Mesothelial cell of epicardium (in vitro differentiated cells): ENCODE data around the gene RAB13. TPM values are rescaled to one million over a fixed set of nuclear protein-coding genes. Genes with fewer than 3 reads are reported as not detected.

Source experiments
- DNase-seq, 2 experiments: peaks; one replicate each; pipeline ENCODE4 v3.0.0; 2021; ENCODE audit warnings: low spot score in 2 of 2; ENCODE audit not compliant: unreplicated experiment in 2 of 2
- H3K27ac Mint-ChIP-seq: 2 replicates; pipeline ENCODE4 v1.8.0; 2021; ENCODE audit warnings: mixed read lengths
- H3K27me3 Mint-ChIP-seq: 2 replicates; pipeline ENCODE4 v1.8.0; 2021; ENCODE audit warnings: low read depth, mixed read lengths
- H3K36me3 Mint-ChIP-seq: 2 replicates; pipeline ENCODE4 v1.8.0; 2021; ENCODE audit warnings: mixed read lengths
- H3K4me1 Mint-ChIP-seq: 2 replicates; pipeline ENCODE4 v1.8.0; 2021; ENCODE audit warnings: mixed read lengths
- H3K4me3 Mint-ChIP-seq: 2 replicates; pipeline ENCODE4 v1.8.0; 2021; ENCODE audit warnings: mild to moderate bottlenecking, moderate library complexity, mixed read lengths
- H3K9me3 Mint-ChIP-seq: 2 replicates; pipeline ENCODE4 v1.8.0; 2021; ENCODE audit warnings: mixed read lengths
- total RNA-seq: library from RNA; stranded (reverse); gene quantifications from 3 replicates; pipeline ENCODE4 v1.2.1, GENCODE V29; 2021
- TF ChIP-seq, protein P1 (sequence below): fragments of 200-600 bp; sonication (generic); IDR thresholded peaks from one replicate; pipeline ENCODE4 v1.5.0; 2021; ENCODE audit warnings: antibody characterized with exemption; ENCODE audit not compliant: unreplicated experiment

Gene RAB13
- total RNA-seq, 1 donor from 2014 or later = 92.0 TPM

DNA sequence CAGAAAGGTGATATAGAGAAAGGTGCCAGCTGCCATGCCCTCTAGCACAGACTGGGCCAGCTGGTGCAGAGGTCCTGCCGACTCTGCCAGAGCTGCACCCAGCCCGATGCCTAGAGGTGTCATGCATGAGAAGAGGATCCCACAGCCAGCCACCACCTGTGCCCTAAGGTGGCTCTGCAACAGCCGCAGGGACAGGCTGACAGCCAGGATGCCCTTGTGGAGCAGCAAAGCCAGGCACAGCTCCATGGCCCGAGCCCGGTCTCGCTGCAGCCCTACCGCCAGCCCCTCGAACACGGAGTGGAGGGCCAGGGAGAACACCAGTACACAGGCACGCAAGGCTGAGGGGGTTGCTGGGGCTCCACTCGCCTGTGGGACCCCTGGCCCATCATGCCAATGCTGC, 25.9 kb downstream of the RAB13 start:
- H3K9me3 Mint-ChIP-seq = no peaks in the 10 kb centered on the region
- peaks cover 6% of the 10 kb centered on the region for H3K36me3 Mint-ChIP-seq
- no peak overlapping the region for H3K27ac Mint-ChIP-seq
- TF ChIP-seq, protein P1, sequence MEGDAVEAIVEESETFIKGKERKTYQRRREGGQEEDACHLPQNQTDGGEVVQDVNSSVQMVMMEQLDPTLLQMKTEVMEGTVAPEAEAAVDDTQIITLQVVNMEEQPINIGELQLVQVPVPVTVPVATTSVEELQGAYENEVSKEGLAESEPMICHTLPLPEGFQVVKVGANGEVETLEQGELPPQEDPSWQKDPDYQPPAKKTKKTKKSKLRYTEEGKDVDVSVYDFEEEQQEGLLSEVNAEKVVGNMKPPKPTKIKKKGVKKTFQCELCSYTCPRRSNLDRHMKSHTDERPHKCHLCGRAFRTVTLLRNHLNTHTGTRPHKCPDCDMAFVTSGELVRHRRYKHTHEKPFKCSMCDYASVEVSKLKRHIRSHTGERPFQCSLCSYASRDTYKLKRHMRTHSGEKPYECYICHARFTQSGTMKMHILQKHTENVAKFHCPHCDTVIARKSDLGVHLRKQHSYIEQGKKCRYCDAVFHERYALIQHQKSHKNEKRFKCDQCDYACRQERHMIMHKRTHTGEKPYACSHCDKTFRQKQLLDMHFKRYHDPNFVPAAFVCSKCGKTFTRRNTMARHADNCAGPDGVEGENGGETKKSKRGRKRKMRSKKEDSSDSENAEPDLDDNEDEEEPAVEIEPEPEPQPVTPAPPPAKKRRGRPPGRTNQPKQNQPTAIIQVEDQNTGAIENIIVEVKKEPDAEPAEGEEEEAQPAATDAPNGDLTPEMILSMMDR = no peak
- no peak for DNase-seq
- peaks cover 44% of the 10 kb centered on the region for H3K4me1 Mint-ChIP-seq
- no peak overlapping the region for H3K4me3 Mint-ChIP-seq
- no peaks in the 10 kb centered on the region for H3K27me3 Mint-ChIP-seq

DNA sequence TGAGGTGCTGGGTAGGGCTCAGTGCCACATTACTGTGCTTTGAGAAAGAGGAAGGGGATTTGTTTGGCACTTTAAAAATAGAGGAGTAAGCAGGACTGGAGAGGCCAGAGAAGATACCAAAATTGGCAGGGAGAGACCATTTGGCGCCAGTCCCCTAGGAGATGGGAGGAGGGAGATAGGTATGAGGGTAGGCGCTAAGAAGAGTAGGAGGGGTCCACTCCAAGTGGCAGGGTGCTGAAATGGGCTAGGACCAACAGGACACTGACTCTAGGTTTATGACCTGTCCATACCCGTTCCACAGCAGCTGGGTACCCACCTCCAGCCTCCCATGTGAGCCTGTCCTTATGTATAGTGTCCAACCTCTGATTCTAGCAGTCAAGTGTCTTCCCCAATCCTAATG, 26.7 kb downstream of the RAB13 start:
- Mint-ChIP-seq H3K4me3 (no peak overlapping the region), H3K27me3 (no peaks in the 10 kb centered on the region), H3K36me3 (peaks cover 6% of the 10 kb centered on the region), H3K4me1 (peaks cover 44% of the 10 kb centered on the region), H3K9me3 (no peaks in the 10 kb centered on the region), H3K27ac (peak overlapping the region; percentile 98)
- TF ChIP-seq, protein P1 = no peak
- no peak for DNase-seq

DNA sequence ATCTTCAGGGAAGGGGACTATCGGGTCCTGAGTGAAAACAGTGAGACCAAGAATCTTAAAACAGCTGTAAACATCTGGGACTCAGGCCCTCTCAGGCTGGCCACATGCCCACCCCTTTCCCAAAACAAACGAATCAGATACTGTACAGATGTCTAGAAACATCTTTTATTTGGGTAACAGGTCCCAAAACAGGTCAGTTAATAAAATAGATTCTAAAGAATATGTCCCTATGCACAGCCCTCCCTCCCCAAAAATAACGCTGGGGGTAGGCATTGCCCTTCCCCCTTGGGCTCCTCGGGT, 27.2 kb downstream of the RAB13 start:
- H3K4me1 Mint-ChIP-seq = peaks cover 40% of the 10 kb centered on the region
- H3K9me3 Mint-ChIP-seq = no peaks in the 10 kb centered on the region
- H3K27me3 Mint-ChIP-seq = no peaks in the 10 kb centered on the region
- TF ChIP-seq, protein P1 = no peak
- H3K27ac Mint-ChIP-seq = peak overlapping the region; percentile 98
- peak overlapping the region; percentile 94 for H3K4me3 Mint-ChIP-seq
- peaks cover 6% of the 10 kb centered on the region for H3K36me3 Mint-ChIP-seq
- DNase-seq = no peak

DNA sequence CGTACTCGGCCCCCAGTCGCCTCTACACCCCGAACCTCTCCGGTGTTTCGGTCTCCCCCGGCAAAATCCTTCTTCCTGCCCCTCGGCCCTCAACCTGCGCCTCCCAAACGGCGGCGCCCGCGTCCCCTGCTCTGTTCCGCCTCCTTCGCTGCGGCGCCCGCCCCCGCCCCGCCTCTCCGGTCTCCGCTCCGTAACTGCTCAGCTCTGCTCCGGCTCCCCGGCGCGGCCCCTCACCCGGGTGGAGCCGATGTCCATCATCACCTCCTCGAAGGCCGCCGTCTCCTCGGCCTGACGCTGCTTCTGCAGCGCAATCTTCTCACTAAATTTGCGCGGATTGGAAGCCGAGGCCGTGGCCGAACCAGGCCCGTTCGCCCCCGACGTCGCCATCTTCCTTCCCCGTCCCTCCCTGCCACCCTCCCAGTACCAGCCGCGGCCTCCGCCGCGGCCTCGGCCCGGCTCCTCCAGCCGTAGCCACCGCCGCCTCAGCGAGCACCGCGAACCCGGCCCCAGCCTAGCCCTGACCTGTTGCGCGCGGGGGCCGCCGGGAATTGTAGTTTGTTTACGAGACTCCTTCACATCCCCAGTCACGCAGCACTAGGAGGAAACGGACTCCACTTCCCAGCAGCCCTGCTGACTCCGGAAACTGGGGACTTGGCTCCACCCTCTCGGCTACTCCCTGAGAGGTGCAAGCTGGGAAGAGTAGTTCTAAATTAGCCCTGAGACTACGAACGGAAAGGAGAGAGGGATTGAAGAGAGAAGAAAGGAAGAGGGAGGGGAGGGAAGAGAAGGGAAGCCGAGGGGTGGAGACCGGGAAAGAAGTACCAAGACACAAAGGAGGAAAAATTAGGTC, 27.8 kb downstream of the RAB13 start, which contains the start of gene CRTC2:
TSS of gene CRTC2 (minus strand) at position 502 of the 850 bp plus-strand sequence. CDS start at position 387, 115 bp downstream.
- H3K27me3 Mint-ChIP-seq = no peaks in the 10 kb centered on the region
- peak within 1 kb of the TSS; percentile 98 for H3K27ac Mint-ChIP-seq
- peaks cover 6% of the 10 kb centered on the region for H3K36me3 Mint-ChIP-seq
- H3K9me3 Mint-ChIP-seq = no peaks in the 10 kb centered on the region
- H3K4me3 Mint-ChIP-seq = peak within 1 kb of the TSS; percentile 94
- DNase-seq = peak; percentile 93
- TF ChIP-seq, protein P1 = no peak
- peaks cover 40% of the 10 kb centered on the region for H3K4me1 Mint-ChIP-seq

DNA sequence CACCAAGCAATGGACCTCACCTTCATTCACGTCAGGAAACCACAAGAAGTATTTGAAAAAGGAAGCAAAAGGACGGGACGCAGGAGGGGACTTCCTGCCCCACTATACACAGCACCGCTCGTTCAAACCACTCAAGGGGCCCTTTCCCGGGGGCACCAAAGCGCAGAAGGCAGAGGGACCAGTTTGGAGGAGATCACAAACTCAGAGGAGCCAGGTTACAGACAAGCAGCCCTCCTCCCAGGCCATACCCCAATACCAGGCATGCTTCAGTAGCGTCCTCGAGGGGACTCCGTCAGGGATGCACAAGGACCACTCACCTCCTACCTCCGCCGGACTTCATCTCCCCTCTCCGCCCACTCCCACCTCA, 28.4 kb downstream of the RAB13 start:
- Mint-ChIP-seq H3K36me3 (peaks cover 6% of the 10 kb centered on the region), H3K27me3 (no peaks in the 10 kb centered on the region), H3K9me3 (no peaks in the 10 kb centered on the region), H3K27ac (peak overlapping the region; percentile 98), H3K4me3 (peak overlapping the region; percentile 94), H3K4me1 (peaks cover 38% of the 10 kb centered on the region)
- no peak for DNase-seq
- TF ChIP-seq, protein P1 = no peak
